Stimulated activated CD4-positive, alpha-beta T cell treated with anti-CD3 and anti-CD28 coated beads, Interleukin-4, amount 100 ng/mL, for 24 hours (primary cell): ENCODE measurements around the gene CAMK1G.

Experiments used
- DNase-seq: peaks from one replicate; pipeline ENCODE4 v3.0.0-alpha.2; 2020

CAMK1G gene

GRCh38 chr1:209583408-209583807 lies at the start of gene CAMK1G:
TSS of gene CAMK1G (plus strand) at chr1:209583714. CDS start at chr1:209594984, 11,270 bp downstream.
- DNase-seq: no peak

GRCh38 chr1:209534496-209535250 lies 48.8 kb upstream of the CAMK1G start:
- no peak for DNase-seq

GRCh38 chr1:209536843-209537242 lies 46.7 kb upstream of the CAMK1G start:
- DNase-seq: no peak

- no peak for DNase-seq
Observed at GRCh38 chr1:209537336-209538114, 46.0 kb upstream of the CAMK1G start.

GRCh38 chr1:209539576-209539975 lies 43.9 kb upstream of the CAMK1G start:
- DNase-seq: no peak

GRCh38 chr1:209542585-209542984 lies 40.9 kb upstream of the CAMK1G start:
- DNase-seq: no peak

- no peak for DNase-seq
Observed at GRCh38 chr1:209544098-209544497, 39.4 kb upstream of the CAMK1G start.

GRCh38 chr1:209545423-209545822 lies 38.1 kb upstream of the CAMK1G start:
- no peak for DNase-seq

GRCh38 chr1:209546390-209547085 lies 37.0 kb upstream of the CAMK1G start:
- DNase-seq: no peak

- DNase-seq: no peak
Observed at GRCh38 chr1:209547626-209548025, 35.9 kb upstream of the CAMK1G start.

GRCh38 chr1:209549443-209550205 lies 33.9 kb upstream of the CAMK1G start:
- no peak for DNase-seq

- DNase-seq: no peak
Observed at GRCh38 chr1:209550519-209550918, 33.0 kb upstream of the CAMK1G start.

- no peak for DNase-seq
Observed at GRCh38 chr1:209552406-209553264, 30.9 kb upstream of the CAMK1G start.

- DNase-seq: no peak
Observed at GRCh38 chr1:209554761-209555611, 28.5 kb upstream of the CAMK1G start.

- DNase-seq: no peak
Observed at GRCh38 chr1:209556162-209556690, 27.3 kb upstream of the CAMK1G start.

GRCh38 chr1:209557221-209557620 lies 26.3 kb upstream of the CAMK1G start:
- DNase-seq: no peak

- no peak for DNase-seq
Observed at GRCh38 chr1:209560529-209560928, 23.0 kb upstream of the CAMK1G start.

GRCh38 chr1:209560952-209561351 lies 22.6 kb upstream of the CAMK1G start:
- no peak for DNase-seq

- no peak for DNase-seq
Observed at GRCh38 chr1:209561532-209561931, 22.0 kb upstream of the CAMK1G start.

GRCh38 chr1:209564849-209565248 lies 18.7 kb upstream of the CAMK1G start:
- DNase-seq: no peak
